T-helper 2 cell treated with Interferon-gamma antibody and Interleukin-4, amounts not matched to agents 5 μg/mL and 100 μg/mL, for 36 hours (primary cell): ENCODE data around the gene TSR3.
A peak's percentile ranks its signal among the peaks of the same experiment; 100 is the strongest.

Experiments used
- DNase-seq: peaks from one replicate; pipeline ENCODE4 v3.0.0; 2021; ENCODE audit warnings: low spot score
- H3K27ac Mint-ChIP-seq: one replicate; pipeline ENCODE4 v1.8.0; 2021; ENCODE audit warnings: mild to moderate bottlenecking, mixed read lengths
- H3K27me3 Mint-ChIP-seq: one replicate; pipeline ENCODE4 v1.8.0; 2021; ENCODE audit warnings: low read depth, mixed read lengths
- H3K36me3 Mint-ChIP-seq: one replicate; pipeline ENCODE4 v1.8.0; 2021; ENCODE audit warnings: low read depth, mixed read lengths
- H3K4me1 Mint-ChIP-seq: one replicate; pipeline ENCODE4 v1.8.0; 2021; ENCODE audit warnings: low read depth, mixed read lengths
- H3K4me3 Mint-ChIP-seq: one replicate; pipeline ENCODE4 v1.8.0; 2022; ENCODE audit warnings: mild to moderate bottlenecking, moderate library complexity, mixed read lengths
- H3K9me3 Mint-ChIP-seq: one replicate; pipeline ENCODE4 v1.8.0; 2021; ENCODE audit warnings: mixed read lengths

Gene TSR3

DNA sequence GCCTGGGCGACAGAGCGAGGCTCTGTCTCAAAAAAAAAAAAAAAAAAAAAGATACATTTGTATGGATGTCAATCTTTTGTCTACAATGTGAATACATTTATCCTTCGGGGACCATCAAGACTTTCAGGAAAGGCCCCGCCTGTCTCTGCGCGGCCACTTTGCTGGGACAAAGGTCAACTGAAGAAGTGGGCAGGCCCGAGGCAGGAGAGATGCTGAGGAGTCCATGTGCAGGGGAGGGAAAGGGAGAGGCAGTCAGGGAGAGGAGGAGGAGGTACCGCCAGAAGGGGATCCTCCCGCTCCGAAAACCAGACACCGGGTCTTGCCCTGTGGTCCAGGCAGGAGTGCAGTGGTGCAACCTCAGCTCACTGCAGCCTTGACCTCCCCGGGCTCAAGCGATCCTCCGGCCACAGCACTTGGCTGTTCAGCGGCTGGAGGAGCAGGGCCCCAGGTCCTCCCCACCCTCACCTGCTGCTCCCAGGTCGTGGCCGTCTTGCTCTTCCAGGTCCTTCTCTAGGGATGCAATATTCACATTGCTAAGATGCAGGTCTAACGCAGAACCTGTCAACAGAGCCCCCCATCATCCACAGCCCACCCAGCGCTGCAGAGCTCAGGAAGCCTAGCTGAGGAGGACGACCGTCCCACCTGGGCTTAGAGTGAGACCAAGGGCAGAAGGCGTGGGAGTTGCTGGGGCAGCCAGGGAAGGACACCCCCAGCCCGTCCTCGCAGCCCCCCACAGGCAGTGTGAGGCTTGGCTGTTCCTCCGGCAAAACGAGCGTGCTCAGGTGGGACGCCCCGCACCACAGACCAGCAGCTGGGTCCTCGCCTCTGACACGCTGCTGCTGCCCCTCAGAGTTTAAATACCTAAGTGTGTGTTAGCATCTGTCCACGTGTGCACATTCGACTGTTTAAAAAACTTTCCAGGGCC, 19.6 kb upstream of the TSR3 start:
- Mint-ChIP-seq H3K9me3 (no peaks in the 10 kb centered on the region), H3K36me3 (peaks cover 4% of the 10 kb centered on the region), H3K4me1 (no peaks in the 10 kb centered on the region), H3K27me3 (no peaks in the 10 kb centered on the region), H3K27ac (no peak overlapping the region), H3K4me3 (no peak overlapping the region)
- DNase-seq = no peak

DNA sequence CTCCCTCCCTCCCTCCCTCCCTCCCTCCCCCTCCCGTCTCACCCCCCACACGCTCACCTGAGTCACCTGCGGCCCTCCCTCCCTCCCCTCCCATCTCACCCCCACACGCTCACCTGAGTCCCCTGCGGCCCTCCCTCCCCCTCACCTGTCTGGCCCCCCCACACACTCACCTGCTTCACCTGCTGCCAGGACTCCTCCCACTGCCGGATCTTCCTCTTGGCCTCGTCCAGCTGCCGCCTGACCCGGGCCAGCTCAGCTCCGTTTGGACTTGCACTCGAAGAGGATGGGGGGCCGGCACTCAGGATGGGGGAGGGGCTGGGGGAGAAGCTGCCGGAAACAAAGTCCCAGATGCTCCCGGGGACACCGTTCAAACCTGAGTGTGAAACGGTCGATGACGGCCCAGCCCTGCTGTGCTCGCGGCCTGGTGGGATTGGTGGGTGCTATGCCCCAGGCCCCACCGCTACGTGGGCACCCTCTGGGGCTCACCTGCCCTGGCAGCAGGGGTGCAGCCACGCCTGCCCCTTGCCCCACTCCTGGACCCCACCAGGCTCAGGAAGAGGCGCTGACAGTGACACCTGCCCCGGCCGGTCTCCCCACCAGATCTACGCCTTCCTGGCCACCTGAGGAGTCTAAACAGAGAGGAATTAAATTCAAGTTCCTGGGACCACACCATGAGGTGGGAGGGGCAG, 16.0 kb upstream of the TSR3 start:
- Mint-ChIP-seq H3K27me3 (no peaks in the 10 kb centered on the region), H3K36me3 (peaks cover 16% of the 10 kb centered on the region), H3K9me3 (no peaks in the 10 kb centered on the region), H3K27ac (no peak overlapping the region), H3K4me1 (no peaks in the 10 kb centered on the region), H3K4me3 (no peak overlapping the region)
- DNase-seq = no peak

DNA sequence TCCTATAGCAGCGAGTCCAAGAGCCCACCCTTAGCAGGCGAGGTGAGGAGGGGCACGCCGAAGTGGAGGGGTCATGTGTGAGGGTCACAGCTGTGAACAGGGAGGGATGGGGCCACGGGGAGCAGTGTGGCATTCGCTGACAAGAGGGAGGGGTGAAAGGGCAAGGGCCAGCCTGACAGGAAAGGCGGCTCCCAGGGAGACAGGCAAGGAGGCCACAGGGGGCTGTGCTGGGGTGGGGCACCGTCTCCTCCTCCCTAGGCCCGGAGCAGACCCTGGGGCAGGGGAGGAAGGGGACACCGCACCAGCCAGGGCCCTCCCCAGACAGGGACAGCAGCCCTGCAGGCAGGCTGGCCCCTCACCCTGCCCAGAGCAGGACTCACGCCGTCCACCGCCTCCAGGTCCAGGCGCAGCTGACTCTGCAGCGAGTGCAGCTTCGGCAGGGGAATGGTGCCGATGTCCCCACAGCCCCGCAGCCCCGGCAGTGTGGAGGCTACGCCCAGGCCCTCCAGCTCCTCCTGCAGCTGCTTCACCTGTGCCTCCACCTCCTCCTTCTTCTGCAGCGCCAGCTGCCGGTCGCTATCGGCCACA, 15.1 kb upstream of the TSR3 start:
- no peaks in the 10 kb centered on the region for H3K27me3 Mint-ChIP-seq
- no peaks in the 10 kb centered on the region for H3K9me3 Mint-ChIP-seq
- H3K4me3 Mint-ChIP-seq = no peak overlapping the region
- peaks cover 16% of the 10 kb centered on the region for H3K36me3 Mint-ChIP-seq
- DNase-seq = no peak
- H3K4me1 Mint-ChIP-seq = no peaks in the 10 kb centered on the region
- no peak overlapping the region for H3K27ac Mint-ChIP-seq

DNA sequence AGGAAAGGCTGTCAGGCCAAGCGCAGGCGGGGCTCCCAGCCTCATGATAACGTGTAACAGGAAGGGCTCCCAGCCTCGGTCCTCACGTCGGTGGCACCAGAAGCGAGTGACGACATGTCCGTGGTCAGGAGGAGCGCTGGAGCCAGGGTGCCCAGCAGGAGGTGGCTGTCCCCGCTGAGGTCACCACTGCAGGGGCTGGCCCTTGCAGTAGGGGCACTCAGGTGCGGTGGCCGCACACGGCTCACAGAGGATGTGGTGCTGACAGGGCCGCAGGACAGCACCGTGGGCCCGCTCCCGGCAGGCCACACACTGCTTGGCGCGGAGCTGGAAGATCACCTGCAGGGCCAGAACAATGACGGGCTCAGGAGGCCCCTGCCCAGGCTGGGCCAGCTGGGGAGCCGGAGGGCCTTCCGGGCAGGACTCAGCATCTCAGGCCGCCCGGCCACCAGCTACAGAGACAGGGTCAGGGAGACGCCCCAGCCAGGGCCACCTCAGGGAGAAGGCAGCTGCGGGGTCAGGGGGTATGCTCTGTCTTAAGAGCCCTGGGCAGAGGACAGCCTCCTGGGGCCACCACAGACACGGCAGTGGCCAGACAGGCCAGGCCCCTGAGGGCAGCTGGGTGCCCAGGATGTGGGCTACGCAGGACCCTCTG, 14.5 kb upstream of the TSR3 start:
- Mint-ChIP-seq H3K27ac (no peak overlapping the region), H3K4me3 (no peak overlapping the region), H3K36me3 (peaks cover 16% of the 10 kb centered on the region), H3K4me1 (no peaks in the 10 kb centered on the region), H3K27me3 (no peaks in the 10 kb centered on the region), H3K9me3 (no peaks in the 10 kb centered on the region)
- DNase-seq = no peak

DNA sequence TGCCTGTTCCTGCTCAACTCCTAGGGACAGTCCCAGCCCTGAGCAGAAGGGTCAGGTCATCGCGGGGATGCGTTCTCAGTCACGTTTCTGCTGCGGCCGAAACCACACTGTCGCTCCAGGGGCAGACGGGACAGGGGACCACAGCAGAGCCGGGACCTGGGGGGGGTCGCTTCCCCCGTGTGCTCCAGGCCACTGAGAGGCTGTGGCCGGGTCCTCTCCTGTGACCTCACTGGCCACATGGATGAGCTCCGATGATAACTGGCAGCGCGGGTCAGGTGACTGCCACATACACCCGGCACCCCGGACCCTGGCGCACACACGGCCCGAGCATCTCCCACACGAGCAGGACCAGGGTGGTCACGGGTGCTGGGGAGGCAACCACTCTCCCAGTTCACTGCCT, 12.8 kb upstream of the TSR3 start:
- Mint-ChIP-seq H3K9me3 (no peaks in the 10 kb centered on the region), H3K27me3 (no peaks in the 10 kb centered on the region)

DNA sequence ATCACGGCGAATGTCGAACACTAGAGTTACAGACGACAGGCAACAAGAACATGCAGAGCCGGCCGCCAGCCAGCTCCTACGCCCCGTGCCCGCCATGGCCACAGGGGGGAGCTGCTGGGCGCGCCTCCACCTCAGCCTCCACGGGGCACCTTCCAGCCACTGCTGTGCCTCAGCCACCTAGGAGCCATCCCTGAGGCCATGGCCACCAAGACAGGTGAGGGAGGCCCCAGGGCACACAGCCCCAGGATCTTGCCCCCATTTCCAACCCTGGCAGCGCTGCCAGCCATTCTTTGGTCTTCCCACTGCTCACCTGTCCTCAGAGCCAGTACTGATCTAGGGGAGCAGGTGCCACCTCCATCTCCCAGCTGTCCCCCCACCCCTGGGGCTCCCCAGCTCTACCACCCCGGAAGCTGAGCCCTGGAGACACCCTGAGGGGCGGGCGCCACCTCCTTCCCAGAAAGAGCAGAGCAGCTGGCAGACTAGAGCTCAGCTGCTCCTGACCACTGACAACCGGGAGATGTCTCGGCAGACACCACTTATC, 11.9 kb upstream of the TSR3 start:
- Mint-ChIP-seq H3K36me3 (peaks cover 19% of the 10 kb centered on the region), H3K27me3 (no peaks in the 10 kb centered on the region), H3K27ac (no peak overlapping the region), H3K4me3 (no peak overlapping the region), H3K4me1 (no peaks in the 10 kb centered on the region), H3K9me3 (no peaks in the 10 kb centered on the region)
- peak; percentile 53 for DNase-seq

More for the DNA sequence above, 12.8 kb upstream of the TSR3 start:
- Mint-ChIP-seq H3K36me3 (peaks cover 19% of the 10 kb centered on the region), H3K4me1 (no peaks in the 10 kb centered on the region), H3K27ac (no peak overlapping the region), H3K4me3 (no peak overlapping the region)
- no peak for DNase-seq

DNA sequence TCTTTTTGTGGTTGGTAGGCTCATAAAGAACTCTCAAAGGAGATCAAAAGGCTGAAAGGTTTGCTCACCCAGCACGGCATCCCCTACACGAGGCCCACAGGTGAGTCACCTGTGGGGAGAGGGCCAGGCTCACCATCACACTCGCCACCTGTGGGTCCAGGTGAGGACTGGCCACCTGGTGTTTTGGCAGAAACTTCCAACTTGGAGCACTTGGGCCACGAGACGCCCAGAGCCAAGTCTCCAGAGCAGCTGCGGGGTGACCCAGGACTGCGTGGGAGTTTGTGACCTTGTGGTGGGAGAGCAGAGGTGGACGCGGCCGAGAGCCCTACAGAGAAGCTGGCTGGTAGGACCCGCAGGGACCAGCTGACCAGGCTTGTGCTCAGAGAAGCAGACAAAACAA, 11.1 kb upstream of the TSR3 start:
- H3K27me3 Mint-ChIP-seq = no peaks in the 10 kb centered on the region
- no peaks in the 10 kb centered on the region for H3K4me1 Mint-ChIP-seq
- no peak overlapping the region for H3K27ac Mint-ChIP-seq
- peaks cover 16% of the 10 kb centered on the region for H3K36me3 Mint-ChIP-seq
- DNase-seq = no peak
- H3K9me3 Mint-ChIP-seq = no peaks in the 10 kb centered on the region
- no peak overlapping the region for H3K4me3 Mint-ChIP-seq

DNA sequence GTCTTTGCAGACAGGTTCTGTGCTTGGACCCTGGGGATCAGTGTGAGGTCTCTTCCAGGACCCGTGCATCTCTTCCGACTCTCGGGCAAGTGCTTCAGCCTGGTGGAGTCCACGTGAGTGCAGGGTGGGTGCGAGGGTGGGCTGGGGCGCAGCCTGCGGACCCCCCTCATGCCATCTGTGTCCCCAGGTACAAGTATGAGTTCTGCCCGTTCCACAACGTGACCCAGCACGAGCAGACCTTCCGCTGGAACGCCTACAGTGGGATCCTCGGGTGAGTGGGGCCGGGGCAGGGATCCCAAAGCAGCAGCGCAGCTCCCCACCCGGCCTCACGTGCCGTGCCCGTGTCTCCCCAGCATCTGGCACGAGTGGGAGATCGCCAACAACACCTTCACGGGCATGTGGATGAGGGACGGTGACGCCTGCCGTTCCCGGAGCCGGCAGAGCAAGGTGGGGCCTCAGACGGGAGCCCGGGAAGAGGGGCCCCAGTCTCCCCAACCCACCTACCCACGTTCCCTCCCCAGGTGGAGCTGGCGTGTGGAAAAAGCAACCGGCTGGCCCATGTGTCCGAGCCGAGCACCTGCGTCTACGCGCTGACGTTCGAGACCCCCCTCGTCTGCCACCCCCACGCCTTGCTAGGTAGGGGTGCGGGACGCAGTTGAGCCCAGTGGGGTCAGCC, 10.1 kb upstream of the TSR3 start:
- no peak for DNase-seq
- Mint-ChIP-seq H3K4me3 (no peak overlapping the region), H3K9me3 (no peaks in the 10 kb centered on the region), H3K27ac (no peak overlapping the region), H3K4me1 (no peaks in the 10 kb centered on the region), H3K27me3 (no peaks in the 10 kb centered on the region), H3K36me3 (peaks cover 16% of the 10 kb centered on the region)

DNA sequence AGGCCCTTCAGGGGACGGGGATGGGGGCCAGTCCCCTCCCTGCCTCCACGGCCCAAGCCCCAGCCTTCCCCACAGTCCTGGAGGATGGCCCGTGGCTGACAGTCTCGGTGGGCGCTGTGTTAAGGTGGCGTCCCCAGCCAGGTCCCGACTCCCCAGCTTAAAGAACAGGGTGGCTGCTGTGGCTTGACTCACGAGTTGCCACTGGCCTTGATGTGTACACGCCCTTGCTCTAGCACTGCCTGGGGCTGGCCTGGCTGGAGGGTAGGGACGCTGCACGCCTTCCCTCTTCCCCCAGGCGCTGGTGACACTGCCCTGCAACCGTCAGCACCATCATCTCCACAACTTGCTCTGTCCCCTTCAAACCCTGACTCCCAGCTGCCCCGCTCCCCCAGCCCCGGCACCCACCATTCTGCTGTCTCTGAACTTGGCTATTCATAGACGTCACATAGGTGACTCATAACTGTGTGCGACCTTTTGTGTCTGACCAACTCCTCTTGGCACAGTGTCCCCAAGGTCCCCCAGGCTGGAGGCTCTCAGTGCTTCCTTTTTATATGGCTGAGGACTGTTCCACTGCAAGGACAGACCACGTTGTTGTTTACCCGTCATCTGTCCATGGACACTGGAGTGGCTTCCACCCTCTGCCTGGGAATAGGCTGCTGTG, 6.4 kb upstream of the TSR3 start:
- no peak for DNase-seq
- Mint-ChIP-seq H3K27ac (no peak overlapping the region), H3K4me1 (peaks cover 9% of the 10 kb centered on the region), H3K4me3 (no peak overlapping the region), H3K36me3 (peaks cover 3% of the 10 kb centered on the region), H3K27me3 (no peaks in the 10 kb centered on the region), H3K9me3 (no peaks in the 10 kb centered on the region)

DNA sequence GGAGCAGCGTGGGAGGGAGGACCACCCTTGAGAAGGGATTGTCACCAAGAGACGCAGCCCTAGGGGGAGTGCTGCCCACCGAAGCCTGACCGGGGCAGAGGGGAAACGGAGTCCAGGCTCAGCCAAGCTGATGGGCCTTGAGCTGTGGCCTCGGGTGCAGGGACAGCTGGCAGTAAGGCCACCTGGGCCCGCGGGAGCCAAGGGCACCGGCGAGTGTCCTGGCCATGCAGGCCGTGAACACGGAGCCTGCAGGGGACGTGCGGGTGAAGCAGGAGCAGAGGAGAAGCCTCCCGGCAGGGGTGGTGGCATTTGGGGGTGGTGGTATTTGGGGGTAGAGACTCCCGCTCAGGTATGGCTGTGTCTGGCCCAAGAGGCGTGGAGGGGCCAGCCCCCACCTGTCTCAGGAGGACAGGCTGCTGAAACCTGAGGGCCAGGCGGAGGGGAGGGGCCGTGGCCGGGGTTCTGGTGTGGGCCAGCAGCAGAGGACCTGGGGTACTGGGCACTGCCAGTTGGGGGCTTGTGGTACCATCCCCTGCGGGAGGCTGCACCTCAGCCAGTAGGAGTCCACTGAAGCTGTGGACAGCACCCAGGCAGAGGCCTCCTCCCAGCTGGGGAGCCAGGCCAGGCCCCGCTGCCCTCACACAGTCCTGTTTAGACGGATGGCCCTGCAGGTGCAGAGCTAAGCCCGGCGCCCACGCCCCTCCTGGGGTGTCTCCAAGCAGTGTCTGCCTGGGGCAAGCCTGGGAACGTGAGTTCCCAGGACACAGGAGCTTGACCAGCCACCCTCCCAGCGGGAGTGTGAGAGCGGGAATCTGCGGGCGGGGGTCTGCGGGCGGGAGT, 4.6 kb upstream of the TSR3 start:
- Mint-ChIP-seq H3K27me3 (no peaks in the 10 kb centered on the region), H3K36me3 (peaks cover 3% of the 10 kb centered on the region), H3K9me3 (no peaks in the 10 kb centered on the region), H3K4me3 (no peak overlapping the region), H3K27ac (no peak overlapping the region), H3K4me1 (peaks cover 15% of the 10 kb centered on the region)
- DNase-seq = no peak

DNA sequence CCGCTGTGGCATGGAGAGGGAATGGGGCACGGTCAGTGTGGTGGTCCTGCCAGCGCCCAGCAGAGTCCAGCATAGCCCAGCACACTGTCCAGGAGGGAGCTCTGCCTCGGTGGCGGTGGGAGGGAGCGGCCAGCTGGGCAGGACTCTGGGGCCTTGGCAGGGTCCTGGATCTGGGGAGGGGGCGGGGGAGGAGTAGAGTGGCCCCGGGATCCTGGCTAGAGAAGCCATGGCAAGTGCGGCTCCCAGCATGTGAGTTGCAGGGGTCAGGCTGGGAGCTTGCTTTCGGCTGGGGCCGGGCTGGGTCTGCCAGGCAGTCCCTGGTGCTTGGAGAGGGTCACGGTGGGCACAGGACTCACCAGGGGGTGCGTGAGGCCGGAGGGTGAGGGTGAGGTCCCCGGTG, 3.9 kb upstream of the TSR3 start:
- Mint-ChIP-seq H3K36me3 (peaks cover 3% of the 10 kb centered on the region), H3K9me3 (no peaks in the 10 kb centered on the region), H3K4me3 (no peak overlapping the region), H3K27me3 (no peaks in the 10 kb centered on the region), H3K27ac (no peak overlapping the region), H3K4me1 (peaks cover 16% of the 10 kb centered on the region)
- DNase-seq = no peak

DNA sequence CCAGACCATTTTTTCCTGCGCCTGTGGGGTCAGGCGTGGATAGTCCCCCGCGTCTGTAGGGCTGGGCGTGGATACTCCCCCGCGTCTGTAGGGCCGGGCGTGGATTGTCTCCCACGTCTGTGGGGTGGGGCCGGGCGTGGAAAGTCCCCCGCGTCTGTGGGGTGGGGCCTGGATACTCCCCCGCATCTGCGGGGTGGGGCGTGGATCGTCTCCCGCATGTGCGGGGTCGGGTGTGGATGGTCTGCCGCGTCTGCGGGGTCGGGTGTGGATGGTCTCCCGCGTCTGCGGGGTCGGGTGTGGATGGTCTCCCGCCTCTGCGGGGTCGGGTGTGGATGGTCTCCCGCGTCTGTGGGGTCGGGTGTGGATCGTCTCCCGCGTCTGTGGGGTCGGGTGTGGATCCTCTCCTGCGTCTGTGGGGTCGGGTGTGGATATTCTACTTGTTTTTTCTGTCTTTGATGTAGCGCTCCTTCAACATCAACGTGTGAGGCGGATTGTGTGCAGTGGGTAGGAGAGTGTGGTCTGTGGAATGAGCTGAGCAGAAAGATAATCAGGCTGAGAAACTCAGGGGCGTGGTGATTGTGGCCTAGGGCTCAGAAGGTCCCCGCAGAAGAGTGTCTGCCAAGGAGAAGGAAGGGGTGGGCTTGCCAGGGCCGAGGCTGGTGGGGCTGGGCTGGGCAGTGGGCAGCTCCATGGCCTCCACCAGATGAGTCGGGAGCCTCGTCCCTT, 3.3 kb upstream of the TSR3 start:
- Mint-ChIP-seq H3K4me3 (no peak overlapping the region), H3K36me3 (no peaks in the 10 kb centered on the region), H3K27me3 (no peaks in the 10 kb centered on the region), H3K27ac (peak overlapping the region; percentile 11), H3K9me3 (no peaks in the 10 kb centered on the region), H3K4me1 (peaks cover 22% of the 10 kb centered on the region)
- no peak for DNase-seq
